PC-3 (cell line): Measurements from ENCODE around the gene MECR. TPM values are rescaled to one million over a fixed set of nuclear protein-coding genes. Genes with fewer than 3 reads are reported as not detected.

Experiments used
- ATAC-seq: fragments of 200-7000 bp; cut with Tn5 transposase; 2 replicates; pipeline ENCODE4 v1.9.1; 2020; ENCODE audit warnings: mild to moderate bottlenecking, moderate library complexity
- BruUV-seq: library from RNA; stranded (reverse); fragments of 400-500 nt; replicated peaks from 2 replicates; lab custom pipeline; 2021; lab: Mats Ljungman, UMichigan
- CTCF ChIA-PET: fragments of 300-600 bp; sonication (Branson Sonifier 250); formaldehyde crosslinking; loops from one replicate; lab custom pipeline; 2022; ENCODE audit warnings: antibody characterized with exemption; lab: Charles Lee
- POLR2A ChIA-PET: fragments of 300-600 bp; sonication (Branson Sonifier 250); formaldehyde crosslinking; loops from one replicate; lab custom pipeline; 2022; ENCODE audit warnings: antibody characterized with exemption; ENCODE audit not compliant: unreplicated experiment; lab: Charles Lee
- DNase-seq: peaks from one replicate; pipeline ENCODE4 v3.0.0-alpha.2; 2015
- H2AFZ ChIP-seq: fragments of 300-600 bp; sonication (generic); 2 replicates; pipeline ENCODE4 v1.6.0; 2016; ENCODE audit warnings: antibody characterized with exemption, low read length
- H3F3A ChIP-seq: fragments of 300-600 bp; sonication (generic); one replicate; pipeline ENCODE4 v1.6.0; 2017; ENCODE audit warnings: antibody characterized with exemption, low read length, control low read depth, mild to moderate bottlenecking; ENCODE audit not compliant: unreplicated experiment
- H3K27ac ChIP-seq: fragments of 300-600 bp; sonication (generic); 2 replicates; pipeline ENCODE4 v1.5.1; 2016; ENCODE audit warnings: mild to moderate bottlenecking, low read length
- H3K27me3 ChIP-seq: fragments of 300-600 bp; sonication (generic); 2 replicates; pipeline ENCODE4 v1.6.1; 2016; ENCODE audit warnings: low read length, mixed read lengths
- H3K36me3 ChIP-seq: fragments of 300-600 bp; sonication (generic); 2 replicates; pipeline ENCODE4 v1.6.1; 2016; ENCODE audit warnings: low read depth, mixed run types, low read length, mixed read lengths
- H3K4me1 ChIP-seq: fragments of 300-600 bp; sonication (generic); 2 replicates; pipeline ENCODE4 v1.5.1; 2016; ENCODE audit warnings: low read length; ENCODE audit not compliant: insufficient read depth
- H3K4me2 ChIP-seq: fragments of 300-600 bp; sonication (generic); 2 replicates; pipeline ENCODE4 v1.6.0; 2016; ENCODE audit warnings: low read length
- H3K4me3 ChIP-seq: fragments of 300-600 bp; sonication (generic); 2 replicates; pipeline ENCODE4 v1.5.1; 2016; ENCODE audit warnings: mild to moderate bottlenecking, low read length, mixed read lengths
- H3K79me2 ChIP-seq: fragments of 300-600 bp; sonication (generic); 2 replicates; pipeline ENCODE4 v1.6.1; 2017; ENCODE audit warnings: low read length, mixed read lengths
- H3K9ac ChIP-seq: fragments of 300-600 bp; sonication (generic); 2 replicates; pipeline ENCODE4 v1.6.0; 2016; ENCODE audit warnings: mild to moderate bottlenecking, low read length
- H3K9me2 ChIP-seq: fragments of 300-600 bp; sonication (generic); replicated peaks from 2 replicates; pipeline ENCODE4 v1.6.1; 2016; ENCODE audit warnings: mixed run types, low read length, mixed read lengths
- H3K9me3 ChIP-seq: fragments of 300-600 bp; sonication (generic); 2 replicates; pipeline ENCODE4 v1.6.1; 2016; ENCODE audit warnings: low read length, mixed read lengths
- H4K20me1 ChIP-seq: fragments of 300-600 bp; sonication (generic); 2 replicates; pipeline ENCODE4 v1.6.1; 2016; ENCODE audit warnings: low read length, mixed read lengths
- CTCF ChIP-seq: fragments of 300-600 bp; sonication (generic); conservative IDR thresholded peaks from 2 replicates; pipeline ENCODE4 v1.5.1; 2017; ENCODE audit warnings: antibody characterized with exemption, low read depth, mild to moderate bottlenecking, low read length
- EZH2 ChIP-seq: fragments of 300-600 bp; sonication (generic); IDR thresholded peaks from one replicate; pipeline ENCODE4 v1.6.1; 2017; ENCODE audit warnings: antibody characterized with exemption, mild to moderate bottlenecking, low read length; ENCODE audit not compliant: unreplicated experiment
- EZH2phosphoT487 ChIP-seq: fragments of 300-600 bp; sonication (generic); IDR thresholded peaks from 2 replicates; pipeline ENCODE4 v1.6.1; 2018; ENCODE audit warnings: mild to moderate bottlenecking, antibody characterized with exemption, low read length, borderline replicate concordance
- intact Hi-C: fragments of 100-400 bp; cut with micrococcal nuclease; formaldehyde crosslinking; loops from 2 replicates; pipeline ENCODE4 v1.9.0; 2023
- total RNA-seq: library from RNA; depleted of rRNA; stranded (reverse); fragments of >200 nt; gene quantifications from 2 replicates; pipeline ENCODE4 v1.2.3, GENCODE V29; 2014

The MECR gene
- total RNA-seq, 1 experiment from 2014 or later = 30.5 TPM

- Histone ChIP-seq H3K4me2 (no peak overlapping the region), H3K4me1 (peaks cover 7% of the 10 kb centered on the region), H2AFZ (no peak overlapping the region), H3K4me3 (no peak overlapping the region), H3K9me2 (no peaks in the 10 kb centered on the region), H3K36me3 (peaks cover 21% of the 10 kb centered on the region), H3K27me3 (no peaks in the 10 kb centered on the region), H3F3A (no peaks in the 10 kb centered on the region), H4K20me1 (no peaks in the 10 kb centered on the region), H3K79me2 (no peaks in the 10 kb centered on the region), H3K27ac (no peak overlapping the region), H3K9ac (no peak overlapping the region), H3K9me3 (no peaks in the 10 kb centered on the region)
- no peak for TF ChIP-seq EZH2
- TF ChIP-seq EZH2phosphoT487 = no peak
- no peak for TF ChIP-seq CTCF
- POLR2A ChIA-PET = interaction anchor here (1.5 kb wide), 1 partner anchor 15 kb away, joined by 7 read pairs; the partner anchor contains the start of gene SRSF4
- ATAC-seq = peak; percentile 68
- no TSS peak for BruUV-seq
- intact Hi-C loops = loop anchor here (1.0 kb wide), 1 partner anchor 315 kb away; no protein-coding TSS in a partner anchor
- CTCF ChIA-PET = interaction anchor here (0.5 to 1.8 kb wide), 4 partner anchors 16 to 315 kb away, joined by 3 to 12 read pairs (median 10); partner anchors contain the start of gene SRSF4
- peak; percentile 45 for DNase-seq
These were observed 33.7 kb downstream of the MECR start for GRCh38 chr1:29196863-29197589.

GRCh38 chr1:29195881-29196291 lies 34.8 kb downstream of the MECR start:
- POLR2A ChIA-PET = no interaction called here
- H3K27me3 ChIP-seq = no peaks in the 10 kb centered on the region
- no peak for DNase-seq
- H2AFZ ChIP-seq = no peak overlapping the region
- H3F3A ChIP-seq = no peaks in the 10 kb centered on the region
- peaks cover 16% of the 10 kb centered on the region for H3K36me3 ChIP-seq
- H3K4me3 ChIP-seq = no peak overlapping the region
- H3K27ac ChIP-seq = no peak overlapping the region
- intact Hi-C loops = no loop called here
- H3K9ac ChIP-seq = no peak overlapping the region
- no peaks in the 10 kb centered on the region for H3K79me2 ChIP-seq
- H4K20me1 ChIP-seq = no peaks in the 10 kb centered on the region
- no peak overlapping the region for H3K4me2 ChIP-seq
- no TSS peak for BruUV-seq
- peaks cover 5% of the 10 kb centered on the region; the same call in 1 of the 2 replicates for H3K4me1 ChIP-seq
- H3K9me3 ChIP-seq = no peaks in the 10 kb centered on the region
- ATAC-seq = no peak
- CTCF ChIA-PET = no interaction called here
- TF ChIP-seq EZH2 (no peak), EZH2phosphoT487 (no peak), CTCF (no peak)
- no peaks in the 10 kb centered on the region for H3K9me2 ChIP-seq

DNA sequence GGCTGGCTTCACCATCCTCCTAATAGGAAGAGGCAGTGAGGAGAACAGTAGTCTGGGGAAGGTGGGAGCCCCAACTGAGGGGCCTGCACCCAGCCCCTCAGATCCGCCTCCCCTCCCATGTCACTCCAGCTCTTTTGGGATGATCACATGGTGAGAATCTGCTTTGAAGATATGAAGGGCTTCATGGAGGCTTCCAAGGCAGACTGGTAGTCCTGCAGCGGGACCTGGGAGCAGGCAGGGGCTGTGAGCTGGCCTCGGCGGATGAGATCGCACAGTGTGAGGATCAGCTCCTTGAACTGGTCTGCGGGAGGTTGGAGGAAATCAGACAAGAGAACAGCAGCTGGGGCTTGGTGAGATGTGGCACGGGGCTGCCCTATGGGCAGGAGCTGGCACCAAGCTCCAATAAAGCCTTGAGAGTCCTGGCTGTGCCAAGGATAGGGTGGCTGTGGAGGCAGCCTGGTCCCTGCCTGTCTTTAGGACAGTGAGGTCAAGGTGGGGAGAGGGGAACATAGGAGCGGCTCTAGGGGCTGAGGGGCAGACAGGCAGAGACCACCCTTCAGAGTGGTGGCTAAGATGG lies 36.8 kb downstream of the MECR start:
- no TSS peak for BruUV-seq
- H3K36me3 ChIP-seq = peaks cover 6% of the 10 kb centered on the region; the same call in 1 of the 2 replicates
- peaks cover 5% of the 10 kb centered on the region; the same call in 1 of the 2 replicates for H3K4me1 ChIP-seq
- ChIA-PET CTCF (no interaction called here), POLR2A (no interaction called here)
- intact Hi-C loops = no loop called here
- H2AFZ ChIP-seq = no peak overlapping the region
- TF ChIP-seq CTCF (no peak), EZH2phosphoT487 (no peak), EZH2 (no peak)
- H3K9me2 ChIP-seq = no peaks in the 10 kb centered on the region
- no peak overlapping the region for H3K4me2 ChIP-seq
- H4K20me1 ChIP-seq = no peaks in the 10 kb centered on the region
- no peak overlapping the region for H3K9ac ChIP-seq
- H3F3A ChIP-seq = no peaks in the 10 kb centered on the region
- H3K27ac ChIP-seq = no peak overlapping the region
- H3K27me3 ChIP-seq = no peaks in the 10 kb centered on the region
- no peaks in the 10 kb centered on the region for H3K9me3 ChIP-seq
- ATAC-seq = no peak
- no peaks in the 10 kb centered on the region for H3K79me2 ChIP-seq
- no peak for DNase-seq
- no peak overlapping the region for H3K4me3 ChIP-seq
